Spinal cord (tissue), 10 donors: Measurements from ENCODE around the gene DPH3. TPM values are rescaled to one million over a fixed set of nuclear protein-coding genes. Genes with fewer than 3 reads are reported as not detected.

Experiments used
- DNase-seq, 6 donors: peaks; one replicate each; pipeline versions ENCODE4 v3.0.0 to v3.0.0-alpha.2; 2013 to 2015; ENCODE audit warnings: low spot score in 6 of 6, low read depth in 4 of 6
- H3K27ac ChIP-seq: one replicate; pipeline ENCODE4 v1.5.1; 2013; ENCODE audit warnings: low read depth, low read length, control low read depth
- H3K27me3 ChIP-seq: one replicate; pipeline ENCODE4 v1.6.1; 2013; ENCODE audit warnings: low read length; ENCODE audit not compliant: control insufficient read depth, insufficient read depth
- H3K36me3 ChIP-seq: one replicate; pipeline ENCODE4 v1.6.1; 2013; ENCODE audit warnings: low read length; ENCODE audit not compliant: control insufficient read depth, insufficient read depth
- H3K4me1 ChIP-seq: one replicate; pipeline ENCODE4 v1.6.1; 2013; ENCODE audit warnings: low read length; ENCODE audit not compliant: control insufficient read depth, insufficient read depth
- H3K4me3 ChIP-seq: one replicate; pipeline ENCODE4 v1.5.1; 2013; ENCODE audit warnings: low read depth, low read length, control low read depth
- H3K9me3 ChIP-seq: one replicate; pipeline ENCODE4 v1.6.1; 2013; ENCODE audit warnings: low read length; ENCODE audit not compliant: control insufficient read depth, insufficient read depth
- WGBS: methylation state at CpG from one replicate; pipeline ENCODE4 v1.1.5; 2013; ENCODE audit warnings: missing lambda C conversion rate; ENCODE audit not compliant: insufficient coverage; 5-methylcytosine and 5-hydroxymethylcytosine counted together
- polyA plus RNA-seq, 2 donors: library from polyadenylated mRNA; unstranded; fragments of 120-200 nt; gene quantifications; one replicate each; pipeline ENCODE4 v1.2.1, GENCODE V29; 2013; ENCODE audit not compliant: insufficient read length in 2 of 2
- total RNA-seq, 2 donors: library from RNA; depleted of rRNA in 1 of 2; stranded (reverse); fragments of 120-200 nt in 1 of 2; fragments of >200 nt in 1 of 2; gene quantifications; one replicate each; pipeline versions ENCODE4 v1.2.3 to v1.2.4, GENCODE V29; 2013 to 2014
- donor health status: healthy.

DPH3 gene
- total and polyA plus RNA-seq, 4 donors: 17.9 to 41.6 (median 35.5) TPM

- H3K9me3 ChIP-seq: no peaks in the 10 kb centered on the region
- no peak overlapping the region for H3K27ac ChIP-seq
- no peak overlapping the region for H3K4me3 ChIP-seq
- H3K36me3 ChIP-seq: no peaks in the 10 kb centered on the region
- H3K4me1 ChIP-seq: no peaks in the 10 kb centered on the region
- WGBS: 77% methylated on average over 4 of the region's 6 CpGs
- H3K27me3 ChIP-seq: no peaks in the 10 kb centered on the region
- no peak for DNase-seq
These were observed 24.3 kb downstream of the DPH3 start for GRCh38 chr3:16240229-16241023.

- Histone ChIP-seq H3K27me3 (no peaks in the 10 kb centered on the region), H3K9me3 (no peaks in the 10 kb centered on the region), H3K4me3 (no peak overlapping the region), H3K4me1 (no peaks in the 10 kb centered on the region), H3K36me3 (no peaks in the 10 kb centered on the region), H3K27ac (no peak overlapping the region)
- WGBS: no CpG with 5 or more reads among the region's 4 CpGs
- no peak for DNase-seq
These were observed 25.0 kb downstream of the DPH3 start for GRCh38 chr3:16239780-16240179.

DNA sequence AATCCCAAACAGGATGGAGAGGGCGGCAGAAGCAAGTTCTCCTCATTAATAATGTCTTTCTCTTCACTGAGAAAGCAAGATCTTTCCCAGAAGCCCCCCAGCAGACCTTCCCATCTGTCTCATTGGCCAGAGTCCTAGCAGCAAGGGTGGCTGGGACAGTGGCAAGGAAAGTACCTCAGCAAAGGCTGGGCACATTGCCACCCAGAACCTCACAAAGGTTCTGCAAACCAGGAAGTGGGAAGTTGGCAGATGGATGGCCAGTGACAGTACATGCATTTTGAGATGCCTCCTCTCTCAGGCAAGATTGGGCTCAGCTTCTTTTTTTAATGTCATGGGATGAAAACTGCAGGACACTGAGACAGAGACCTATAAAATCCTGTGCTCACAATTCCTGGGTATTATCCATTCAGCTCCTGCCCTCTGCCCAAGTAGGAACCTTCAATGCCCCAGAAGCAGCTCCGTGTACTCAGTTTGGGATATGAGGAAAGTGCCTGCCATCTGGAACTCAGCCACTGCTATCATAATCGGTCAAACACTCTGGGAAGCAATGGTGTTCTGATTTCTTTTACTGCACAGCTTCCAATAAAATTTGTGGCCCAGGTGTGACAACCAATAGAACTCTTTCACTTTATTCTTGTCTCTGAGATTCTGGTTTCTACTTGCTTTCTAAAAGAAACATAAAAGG is 25.5 kb downstream of the DPH3 start:
- H3K27ac ChIP-seq: no peak overlapping the region
- WGBS: 64% methylated on average over 2 of the region's 3 CpGs
- DNase-seq: peak in 1 of 6 donors; percentile 49

GRCh38 chr3:16236856-16237393 is 27.8 kb downstream of the DPH3 start:
- Histone ChIP-seq H3K36me3 (no peaks in the 10 kb centered on the region), H3K9me3 (no peaks in the 10 kb centered on the region), H3K4me1 (no peaks in the 10 kb centered on the region), H3K27me3 (no peaks in the 10 kb centered on the region), H3K4me3 (no peak overlapping the region), H3K27ac (no peak overlapping the region)
- DNase-seq: peak in 1 of 6 donors; percentile 61
- 80% methylated on average over 1 of the region's 3 CpGs for WGBS

More for the DNA sequence above, 25.5 kb downstream of the DPH3 start:
- no peak overlapping the region for H3K4me3 ChIP-seq
- H3K4me1 ChIP-seq: no peaks in the 10 kb centered on the region
- H3K27me3 ChIP-seq: no peaks in the 10 kb centered on the region
- H3K9me3 ChIP-seq: no peaks in the 10 kb centered on the region
- no peaks in the 10 kb centered on the region for H3K36me3 ChIP-seq

GRCh38 chr3:16236030-16236639 is 28.6 kb downstream of the DPH3 start:
- H3K9me3 ChIP-seq: no peaks in the 10 kb centered on the region
- 100% methylated on average over 1 of the region's 4 CpGs for WGBS
- no peaks in the 10 kb centered on the region for H3K36me3 ChIP-seq
- no peak for DNase-seq
- no peak overlapping the region for H3K4me3 ChIP-seq
- H3K27ac ChIP-seq: no peak overlapping the region
- no peaks in the 10 kb centered on the region for H3K27me3 ChIP-seq
- no peaks in the 10 kb centered on the region for H3K4me1 ChIP-seq

- Histone ChIP-seq H3K27ac (no peak overlapping the region), H3K4me1 (no peaks in the 10 kb centered on the region), H3K27me3 (no peaks in the 10 kb centered on the region), H3K36me3 (no peaks in the 10 kb centered on the region), H3K9me3 (no peaks in the 10 kb centered on the region), H3K4me3 (no peak overlapping the region)
- WGBS: no CpG with 5 or more reads among the region's 2 CpGs
- no peak for DNase-seq
These were observed 30.5 kb downstream of the DPH3 start for GRCh38 chr3:16234281-16234680.

- Histone ChIP-seq H3K4me3 (no peak overlapping the region), H3K4me1 (no peaks in the 10 kb centered on the region), H3K27ac (no peak overlapping the region), H3K9me3 (no peaks in the 10 kb centered on the region), H3K27me3 (no peaks in the 10 kb centered on the region), H3K36me3 (no peaks in the 10 kb centered on the region)
- no CpG with 5 or more reads among the region's 1 CpG for WGBS
- no peak for DNase-seq
These were observed 30.9 kb downstream of the DPH3 start for GRCh38 chr3:16233806-16234205.

DNA sequence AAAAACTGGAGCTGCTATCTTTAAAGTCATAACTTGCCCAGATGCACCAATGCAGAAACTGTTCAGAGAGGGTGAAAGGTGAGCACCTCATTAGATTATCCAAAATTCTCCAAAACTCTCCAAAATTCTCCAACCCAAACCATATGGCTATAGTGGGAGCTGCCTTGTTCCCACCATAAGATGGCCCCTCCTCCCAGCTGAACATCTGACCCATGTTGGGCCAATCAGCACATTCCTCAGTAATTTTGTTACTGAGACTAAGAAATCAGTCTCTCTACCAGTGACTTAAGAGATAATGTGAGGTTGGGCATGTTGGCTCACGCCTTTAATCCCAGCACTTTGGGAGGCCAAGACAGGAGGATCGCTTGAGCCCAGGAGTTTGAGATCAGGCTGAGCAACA is 32.8 kb downstream of the DPH3 start:
- H3K4me3 ChIP-seq: no peak overlapping the region
- H3K27ac ChIP-seq: no peak overlapping the region
- no peaks in the 10 kb centered on the region for H3K4me1 ChIP-seq
- no peak for DNase-seq
- H3K27me3 ChIP-seq: no peaks in the 10 kb centered on the region
- no peaks in the 10 kb centered on the region for H3K9me3 ChIP-seq
- WGBS: no CpG with 5 or more reads among the region's 2 CpGs
- H3K36me3 ChIP-seq: no peaks in the 10 kb centered on the region

GRCh38 chr3:16229681-16230080 is 35.1 kb downstream of the DPH3 start:
- H3K9me3 ChIP-seq: no peaks in the 10 kb centered on the region
- DNase-seq: no peak
- H3K36me3 ChIP-seq: no peaks in the 10 kb centered on the region
- H3K27ac ChIP-seq: no peak overlapping the region
- H3K4me1 ChIP-seq: no peaks in the 10 kb centered on the region
- no peak overlapping the region for H3K4me3 ChIP-seq
- H3K27me3 ChIP-seq: no peaks in the 10 kb centered on the region
